ENCODE results near the gene BIRC7. TPM values are rescaled to one million over a fixed set of nuclear protein-coding genes. Genes with fewer than 3 reads are reported as not detected.

BIRC7 gene
- total and polyA plus RNA-seq, 8 donors: 0.09 TPM; not detected in 7

GRCh38 chr20:63285636-63286615, 50.2 kb downstream of the BIRC7 start:
- DNase-seq (peak in 2 of 6 donors; percentile 19 to 66), FAIRE-seq (no peak), ATAC-seq (no peak)
- peaks cover 0 to 40% (median 3%) of the 10 kb centered on the region in 3 donors for H3K36me3 ChIP-seq
- no peaks in the 10 kb centered on the region for H3K4me1 ChIP-seq
- TF ChIP-seq CTCF (IDR thresholded peaks at IDR 0.05): no peak
- 93 to 94% methylated on average over 44 of the region's 44 CpGs for WGBS, 2 donors
- no peaks in the 10 kb centered on the region for H3K27me3 ChIP-seq
- H3K4me3 ChIP-seq: no peak overlapping the region
- intact Hi-C loops (cut with DNase I): no loop called here
- no peaks in the 10 kb centered on the region for H3K9me3 ChIP-seq
- H3K27ac ChIP-seq: no peak overlapping the region

GRCh38 chr20:63286781-63287696, 51.3 kb downstream of the BIRC7 start:
- intact Hi-C loops (cut with DNase I): no loop called here
- no peaks in the 10 kb centered on the region for H3K27me3 ChIP-seq
- 90% methylated on average over 23 of the region's 23 CpGs for WGBS, 2 donors

GRCh38 chr20:63287697-63288580, 52.2 kb downstream of the BIRC7 start:
- Histone ChIP-seq H3K4me1 (no peaks in the 10 kb centered on the region), H3K27me3 (no peaks in the 10 kb centered on the region), H3K9me3 (no peaks in the 10 kb centered on the region), H3K4me3 (no peak overlapping the region), H3K27ac (no peak overlapping the region), H3K36me3 (peaks cover 0 to 34% (median 3%) of the 10 kb centered on the region in 3 donors)
- DNase-seq (peak in 2 of 6 donors; percentile 31 to 74), ATAC-seq (no peak), FAIRE-seq (no peak)
- 92% methylated on average over 55 of the region's 55 CpGs for WGBS, 2 donors
- intact Hi-C loops (cut with DNase I): no loop called here
- no peak for TF ChIP-seq CTCF (IDR thresholded peaks at IDR 0.05)

More at GRCh38 chr20:63286781-63287696, 51.3 kb downstream of the BIRC7 start:
- Histone ChIP-seq H3K9me3 (no peaks in the 10 kb centered on the region), H3K27ac (no peak overlapping the region), H3K4me3 (no peak overlapping the region), H3K4me1 (no peaks in the 10 kb centered on the region), H3K36me3 (peaks cover 0 to 40% (median 3%) of the 10 kb centered on the region in 3 donors)
- no peak for TF ChIP-seq CTCF (IDR thresholded peaks at IDR 0.05)
- DNase-seq: peak in 2 of 6 donors; percentile 18 to 57
- no peak for ATAC-seq
- no peak for FAIRE-seq

DNA sequence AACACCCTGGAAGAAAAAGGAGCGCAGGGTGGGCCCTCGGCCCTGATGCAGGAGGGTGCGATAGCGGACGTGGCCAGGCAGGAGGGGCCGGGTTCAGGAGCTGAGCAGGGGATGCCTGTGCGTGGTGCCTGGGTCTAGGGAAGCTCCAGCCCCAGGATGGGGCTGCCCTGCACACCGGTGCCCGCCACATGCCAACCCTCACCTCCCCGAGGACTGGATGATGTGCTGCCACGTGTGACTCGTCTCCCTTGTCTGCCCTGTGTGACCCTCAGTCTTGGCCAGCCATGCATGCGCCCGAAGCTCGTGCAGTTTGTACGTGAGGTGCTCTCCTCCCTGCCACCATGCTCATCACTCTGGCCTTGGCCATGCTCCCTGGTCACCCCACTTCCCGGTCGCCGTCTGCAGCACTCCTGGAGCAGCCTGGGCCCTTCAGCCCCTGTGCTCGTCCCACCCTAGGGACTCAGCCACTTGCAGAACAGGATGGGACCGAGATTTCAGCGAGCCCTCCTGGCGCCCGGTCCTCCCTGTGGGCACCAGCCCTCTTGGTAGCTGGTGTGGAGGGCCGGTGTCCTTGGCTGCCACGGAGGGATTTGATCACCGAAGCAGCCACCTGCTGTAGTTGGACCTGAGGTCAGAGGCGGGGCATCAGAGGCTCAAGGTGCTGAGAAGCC, 53.0 kb downstream of the BIRC7 start:
- FAIRE-seq: no peak
- Histone ChIP-seq H3K4me3 (no peak overlapping the region), H3K9me3 (no peaks in the 10 kb centered on the region), H3K36me3 (peaks cover 0 to 27% (median 3%) of the 10 kb centered on the region in 3 donors), H3K4me1 (no peaks in the 10 kb centered on the region), H3K27me3 (no peaks in the 10 kb centered on the region), H3K27ac (no peak overlapping the region)
- peak in 2 of 6 donors; percentile 34 to 73 for DNase-seq
- no peak for TF ChIP-seq CTCF (IDR thresholded peaks at IDR 0.05)
- ATAC-seq: peak in 2 of 4 donors; percentile 4 to 11
- intact Hi-C loops (cut with DNase I): no loop called here
- 71 to 77% methylated on average over 28 of the region's 28 CpGs for WGBS, 2 donors

Data from pancreas (tissue), 10 donors.